Lower leg skin (tissue), 3 donors: ENCODE measurements around the gene RASL10B.

Source experiments
- POLR2A ChIP-seq, 2 donors: fragments of 450-650 bp; IDR thresholded peaks; one replicate each; pipeline ENCODE4 v1.6.1; 2016 to 2017; ENCODE audit warnings: antibody characterized with exemption in 2 of 2, mild to moderate bottlenecking in 1 of 2, moderate library complexity in 1 of 2
- TF ChIP-seq, protein P1 (sequence below), 3 donors: fragments of 450-650 bp; IDR thresholded peaks; one replicate each; pipeline ENCODE4 v1.5.1; 2016; ENCODE audit warnings: antibody characterized with exemption in 3 of 3, mild to moderate bottlenecking in 3 of 3, moderate library complexity in 2 of 3

DNA sequence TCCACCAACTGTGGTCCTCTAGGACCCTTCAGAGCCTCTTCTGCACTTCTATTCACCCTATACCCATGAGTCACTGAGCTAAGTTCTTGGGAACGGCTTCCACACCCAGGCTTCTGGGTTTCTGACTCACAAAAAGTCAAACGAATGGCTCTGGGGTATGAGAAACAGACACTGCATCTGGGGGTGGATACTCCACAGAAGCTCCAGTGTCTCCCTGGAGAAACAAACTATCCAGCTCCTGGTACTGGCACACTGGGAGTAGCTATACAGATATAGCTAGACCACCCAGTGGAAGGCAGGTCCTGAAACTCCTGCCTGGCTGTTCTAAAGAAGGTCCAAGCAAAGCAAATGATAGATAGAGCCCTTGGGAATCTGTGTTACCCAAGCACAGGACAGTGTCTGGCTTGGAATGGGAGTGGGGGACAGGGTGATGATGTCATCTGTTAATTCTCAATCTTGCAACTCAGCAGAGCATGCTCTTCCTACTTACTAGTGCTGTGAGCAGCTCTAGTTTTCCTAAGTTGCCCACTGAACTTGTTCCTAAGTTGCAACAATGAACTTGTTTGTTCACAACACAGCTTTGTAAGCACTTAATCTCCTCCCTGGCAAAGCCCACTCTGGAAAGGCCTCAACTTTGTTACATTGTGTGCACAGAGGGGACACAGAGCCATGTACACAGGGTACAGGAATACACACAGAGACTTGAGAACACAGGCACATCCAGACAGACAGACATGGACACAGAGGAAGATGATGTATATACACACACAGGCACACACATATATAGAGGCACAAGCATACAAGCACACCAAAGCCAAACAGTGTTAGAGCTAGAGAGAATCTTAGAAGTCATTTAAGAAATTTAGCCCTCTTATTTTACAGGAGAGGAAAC, 57.3 kb downstream of the RASL10B start:
- TF ChIP-seq, protein P1, sequence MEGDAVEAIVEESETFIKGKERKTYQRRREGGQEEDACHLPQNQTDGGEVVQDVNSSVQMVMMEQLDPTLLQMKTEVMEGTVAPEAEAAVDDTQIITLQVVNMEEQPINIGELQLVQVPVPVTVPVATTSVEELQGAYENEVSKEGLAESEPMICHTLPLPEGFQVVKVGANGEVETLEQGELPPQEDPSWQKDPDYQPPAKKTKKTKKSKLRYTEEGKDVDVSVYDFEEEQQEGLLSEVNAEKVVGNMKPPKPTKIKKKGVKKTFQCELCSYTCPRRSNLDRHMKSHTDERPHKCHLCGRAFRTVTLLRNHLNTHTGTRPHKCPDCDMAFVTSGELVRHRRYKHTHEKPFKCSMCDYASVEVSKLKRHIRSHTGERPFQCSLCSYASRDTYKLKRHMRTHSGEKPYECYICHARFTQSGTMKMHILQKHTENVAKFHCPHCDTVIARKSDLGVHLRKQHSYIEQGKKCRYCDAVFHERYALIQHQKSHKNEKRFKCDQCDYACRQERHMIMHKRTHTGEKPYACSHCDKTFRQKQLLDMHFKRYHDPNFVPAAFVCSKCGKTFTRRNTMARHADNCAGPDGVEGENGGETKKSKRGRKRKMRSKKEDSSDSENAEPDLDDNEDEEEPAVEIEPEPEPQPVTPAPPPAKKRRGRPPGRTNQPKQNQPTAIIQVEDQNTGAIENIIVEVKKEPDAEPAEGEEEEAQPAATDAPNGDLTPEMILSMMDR (IDR thresholded peaks at IDR 0.05): no peak
- TF ChIP-seq POLR2A (IDR thresholded peaks at IDR 0.05): no peak
